AG08395 (cell line): ENCODE results near the gene KCNS3.

Source experiments
- DNase-seq: peaks from one replicate; pipeline ENCODE4 v3.0.0; 2012; ENCODE audit warnings: mixed read lengths, low spot score

KCNS3 gene

GRCh38 chr2:17878281-17879136, at the start of gene KCNS3:
Gene KCNS3 (plus strand): TSS chr2:17878667. CDS start chr2:17931009, 52,342 bp downstream.
- DNase-seq = peak; percentile 81

- DNase-seq = peak; percentile 84
These were observed 48.1 kb upstream of the KCNS3 start for GRCh38 chr2:17830053-17831034.

GRCh38 chr2:17835516-17835915, 43.0 kb upstream of the KCNS3 start:
- no peak for DNase-seq

GRCh38 chr2:17839959-17840358, 38.5 kb upstream of the KCNS3 start:
- no peak for DNase-seq

GRCh38 chr2:17843457-17843856, 35.0 kb upstream of the KCNS3 start:
- DNase-seq = no peak

- no peak for DNase-seq
These were observed 32.7 kb upstream of the KCNS3 start for GRCh38 chr2:17845806-17846205.

GRCh38 chr2:17846676-17847075, 31.8 kb upstream of the KCNS3 start:
- no peak for DNase-seq

GRCh38 chr2:17847236-17847635, 31.2 kb upstream of the KCNS3 start:
- no peak for DNase-seq

GRCh38 chr2:17849275-17849674, 29.2 kb upstream of the KCNS3 start:
- DNase-seq = no peak

- DNase-seq = no peak
These were observed 28.3 kb upstream of the KCNS3 start for GRCh38 chr2:17850151-17850550.

- peak; percentile 83 for DNase-seq
These were observed 26.5 kb upstream of the KCNS3 start for GRCh38 chr2:17851731-17852585.

- no peak for DNase-seq
These were observed 24.7 kb upstream of the KCNS3 start for GRCh38 chr2:17853799-17854198.

- peak; percentile 58 for DNase-seq
These were observed 21.4 kb upstream of the KCNS3 start for GRCh38 chr2:17857021-17857420.

- no peak for DNase-seq
These were observed 20.4 kb upstream of the KCNS3 start for GRCh38 chr2:17858064-17858463.

- no peak for DNase-seq
These were observed 14.9 kb upstream of the KCNS3 start for GRCh38 chr2:17863539-17863938.

GRCh38 chr2:17864676-17865075, 13.8 kb upstream of the KCNS3 start:
- no peak for DNase-seq

GRCh38 chr2:17867133-17867532, 11.3 kb upstream of the KCNS3 start:
- DNase-seq = no peak

GRCh38 chr2:17869128-17869527, 9.3 kb upstream of the KCNS3 start:
- DNase-seq = no peak

GRCh38 chr2:17871639-17872038, 6.8 kb upstream of the KCNS3 start:
- no peak for DNase-seq

- no peak for DNase-seq
These were observed 5.4 kb upstream of the KCNS3 start for GRCh38 chr2:17873021-17873420.

GRCh38 chr2:17876590-17876989, 1.9 kb upstream of the KCNS3 start:
- DNase-seq = no peak

GRCh38 chr2:17877811-17878280, 621 bp upstream of the KCNS3 start:
- DNase-seq = peak; percentile 27
